Activated CD4-positive, alpha-beta T cell treated with anti-CD3 and anti-CD28 coated beads for 1 hour (primary cell): ENCODE data around the gene ACOX2.
A peak's percentile ranks its signal among the peaks of the same experiment; 100 is the strongest.

Experiments
- DNase-seq: peaks from one replicate; pipeline ENCODE4 v3.0.0-alpha.2; 2020

Gene ACOX2

GRCh38 chr3:58502872-58503271 is 34.1 kb downstream of the ACOX2 start:
- DNase-seq: no peak

- no peak for DNase-seq
These were observed 39.9 kb downstream of the ACOX2 start for GRCh38 chr3:58497097-58497496.

- no peak for DNase-seq
These were observed 40.7 kb downstream of the ACOX2 start for GRCh38 chr3:58496206-58496857.

- DNase-seq: no peak
These were observed 41.9 kb downstream of the ACOX2 start for GRCh38 chr3:58495101-58495500.

GRCh38 chr3:58494107-58494506 is 42.9 kb downstream of the ACOX2 start:
- DNase-seq: no peak

- no peak for DNase-seq
These were observed 44.5 kb downstream of the ACOX2 start for GRCh38 chr3:58492494-58492905.

GRCh38 chr3:58491506-58492402 is 45.2 kb downstream of the ACOX2 start, which contains the start of gene KCTD6:
Gene KCTD6, plus strand, starts transcription at chr3:58492096. Its CDS starts 6,660 bp downstream, at chr3:58498756.
- DNase-seq: peak; percentile 76

GRCh38 chr3:58490860-58491501 is 46.0 kb downstream of the ACOX2 start:
- DNase-seq: no peak

- no peak for DNase-seq
These were observed 48.0 kb downstream of the ACOX2 start for GRCh38 chr3:58488967-58489366.

GRCh38 chr3:58487140-58487886 is 49.7 kb downstream of the ACOX2 start:
- no peak for DNase-seq

GRCh38 chr3:58485801-58486435 is 51.1 kb downstream of the ACOX2 start:
- DNase-seq: no peak

GRCh38 chr3:58484722-58485069 is 52.3 kb downstream of the ACOX2 start:
- DNase-seq: no peak

GRCh38 chr3:58484045-58484721 is 52.8 kb downstream of the ACOX2 start:
- DNase-seq: no peak

GRCh38 chr3:58482917-58483636 is 53.9 kb downstream of the ACOX2 start:
- no peak for DNase-seq

GRCh38 chr3:58480309-58480708 is 56.7 kb downstream of the ACOX2 start:
- DNase-seq: no peak

- no peak for DNase-seq
These were observed 58.2 kb downstream of the ACOX2 start for GRCh38 chr3:58478781-58479180.

GRCh38 chr3:58474967-58475578 is 61.9 kb downstream of the ACOX2 start:
- DNase-seq: no peak

GRCh38 chr3:58474348-58474911 is 62.6 kb downstream of the ACOX2 start:
- DNase-seq: no peak

- DNase-seq: no peak
These were observed 63.7 kb downstream of the ACOX2 start for GRCh38 chr3:58473275-58473674.
